ENCODE data around the gene EDARADD. TPM values are rescaled to one million over a fixed set of nuclear protein-coding genes. Genes with fewer than 3 reads are reported as not detected.

The EDARADD gene
- total RNA-seq, 1 experiment from 2014 or later = 0.91 TPM

DNA sequence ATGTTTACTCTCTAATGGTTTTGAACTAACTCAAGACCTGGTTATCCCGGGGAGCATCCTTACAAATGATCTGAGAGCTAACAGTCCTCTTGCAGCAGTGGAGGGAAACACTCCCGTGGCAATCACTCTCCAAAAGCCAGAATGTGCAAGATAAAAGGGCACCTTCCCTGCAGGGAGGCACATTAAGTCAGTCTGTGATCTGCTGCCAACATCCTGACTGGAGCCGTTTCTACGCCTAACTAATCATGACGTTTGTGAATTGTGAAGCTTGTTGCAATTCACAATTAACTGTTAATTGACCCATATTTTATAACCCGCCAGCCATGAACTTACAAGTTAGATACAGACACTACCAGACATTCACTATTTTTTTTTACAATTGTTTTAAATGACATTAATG lies 77.6 kb downstream of the EDARADD start:
- Histone ChIP-seq H3K9ac (ENCODE audit: low read length) (no peak overlapping the region), H3K9me2 (replicated peaks; ENCODE audit: low read length) (no peaks in the 10 kb centered on the region), H3F3A (ENCODE audit: low read length, unreplicated experiment) (no peaks in the 10 kb centered on the region), H3K27ac (ENCODE audit: low read length) (no peak overlapping the region), H3K79me2 (ENCODE audit: low read length) (no peaks in the 10 kb centered on the region), H3K36me3 (ENCODE audit: low read depth, low read length) (no peaks in the 10 kb centered on the region), H3K9me3 (ENCODE audit: low read length) (no peaks in the 10 kb centered on the region), H4K20me1 (ENCODE audit: low read length) (no peaks in the 10 kb centered on the region), H3K4me2 (ENCODE audit: low read length) (no peak overlapping the region), H3K4me3 (ENCODE audit: low read length) (no peak overlapping the region), H2AFZ (ENCODE audit: low read length) (no peak overlapping the region), H3K27me3 (ENCODE audit: low read length) (no peaks in the 10 kb centered on the region), H3K4me1 (ENCODE audit: insufficient read depth, low read length) (no peaks in the 10 kb centered on the region)
- intact Hi-C loops (cut with micrococcal nuclease) = no loop called here
- ChIA-PET CTCF (no interaction called here), POLR2A (ENCODE audit: unreplicated experiment) (no interaction called here)
- BruUV-seq (replicated peaks) = no TSS peak
- TF ChIP-seq CTCF (conservative IDR thresholded peaks at IDR 0.05; ENCODE audit: low read depth, low read length) (no peak), EZH2 (IDR thresholded peaks at IDR 0.05; ENCODE audit: low read length, unreplicated experiment) (no peak), EZH2phosphoT487 (IDR thresholded peaks at IDR 0.05; ENCODE audit: borderline replicate concordance, low read length) (no peak)
- ATAC-seq = no peak
- no peak for DNase-seq

DNA sequence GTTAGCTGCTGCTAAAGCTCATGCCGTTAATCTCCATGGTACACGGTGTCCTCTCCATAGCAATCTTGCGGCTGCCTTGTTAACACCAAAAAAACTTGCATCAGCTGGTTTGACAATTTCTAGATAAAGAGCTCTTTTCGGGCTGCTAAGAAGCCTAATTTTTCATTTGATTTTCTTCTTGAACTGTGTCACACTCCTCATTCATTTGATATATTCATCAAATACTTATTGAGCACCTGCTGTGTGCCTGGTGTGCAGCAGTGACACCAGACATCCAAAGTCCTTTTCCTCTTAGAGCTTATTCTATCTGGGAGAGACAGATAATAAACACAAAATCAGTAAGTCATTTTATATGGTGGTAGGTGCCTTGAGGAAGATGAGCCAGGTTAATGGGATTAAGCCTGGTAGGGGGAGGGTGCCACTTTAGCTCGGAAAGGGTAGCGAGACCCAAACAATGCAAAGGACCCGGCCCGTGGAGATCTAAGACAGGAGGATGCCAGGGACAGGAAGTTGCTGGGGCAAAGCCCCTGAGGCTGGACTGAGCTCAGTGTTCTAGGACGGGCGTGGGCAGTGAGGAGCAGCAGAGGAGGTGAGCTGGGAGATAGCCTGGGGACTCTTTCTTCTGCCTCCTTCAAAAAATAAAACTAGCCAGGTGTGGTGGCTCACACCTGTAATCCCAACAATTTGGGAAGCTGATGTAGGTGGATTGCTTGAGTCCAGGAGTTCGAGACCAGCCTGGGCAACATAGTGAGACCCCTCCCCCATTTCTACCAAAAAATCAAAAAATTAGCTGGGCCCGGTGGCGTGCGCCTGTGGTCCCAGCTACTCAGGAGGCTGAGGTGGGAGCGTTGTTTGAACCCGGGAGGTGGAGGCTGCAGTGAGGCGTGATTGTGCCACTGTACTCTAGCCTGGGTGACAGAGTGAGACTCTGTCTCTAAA lies 79.0 kb downstream of the EDARADD start:
- ChIA-PET CTCF (no interaction called here), POLR2A (ENCODE audit: unreplicated experiment) (no interaction called here)
- no peak for ATAC-seq
- DNase-seq = no peak
- no peaks in the 10 kb centered on the region for H3K9me2 ChIP-seq (replicated peaks; ENCODE audit: low read length)
- no peak overlapping the region for H3K4me2 ChIP-seq (ENCODE audit: low read length)
- no peaks in the 10 kb centered on the region for H3K9me3 ChIP-seq (ENCODE audit: low read length)
- H3K9ac ChIP-seq (ENCODE audit: low read length) = no peak overlapping the region
- H3K27ac ChIP-seq (ENCODE audit: low read length) = no peak overlapping the region
- intact Hi-C loops (cut with micrococcal nuclease) = no loop called here
- no peak overlapping the region for H3K4me3 ChIP-seq (ENCODE audit: low read length)
- H3K79me2 ChIP-seq (ENCODE audit: low read length) = no peaks in the 10 kb centered on the region
- no peak overlapping the region for H2AFZ ChIP-seq (ENCODE audit: low read length)
- BruUV-seq (replicated peaks) = no TSS peak
- H3K27me3 ChIP-seq (ENCODE audit: low read length) = no peaks in the 10 kb centered on the region
- TF ChIP-seq EZH2 (IDR thresholded peaks at IDR 0.05; ENCODE audit: low read length, unreplicated experiment) = no peak
- no peak for TF ChIP-seq EZH2phosphoT487 (IDR thresholded peaks at IDR 0.05; ENCODE audit: borderline replicate concordance, low read length)
- TF ChIP-seq CTCF (conservative IDR thresholded peaks at IDR 0.05; ENCODE audit: low read depth, low read length) = no peak
- no peaks in the 10 kb centered on the region for H3F3A ChIP-seq (ENCODE audit: low read length, unreplicated experiment)
- no peaks in the 10 kb centered on the region for H3K36me3 ChIP-seq (ENCODE audit: low read depth, low read length)
- H3K4me1 ChIP-seq (ENCODE audit: insufficient read depth, low read length) = no peaks in the 10 kb centered on the region
- no peaks in the 10 kb centered on the region for H4K20me1 ChIP-seq (ENCODE audit: low read length)

- H4K20me1 ChIP-seq (ENCODE audit: low read length) = no peaks in the 10 kb centered on the region
- no peak overlapping the region for H3K9ac ChIP-seq (ENCODE audit: low read length)
- no peak for TF ChIP-seq EZH2 (IDR thresholded peaks at IDR 0.05; ENCODE audit: low read length, unreplicated experiment)
- no peak for TF ChIP-seq EZH2phosphoT487 (IDR thresholded peaks at IDR 0.05; ENCODE audit: borderline replicate concordance, low read length)
- TF ChIP-seq CTCF (conservative IDR thresholded peaks at IDR 0.05; ENCODE audit: low read depth, low read length) = no peak
- H2AFZ ChIP-seq (ENCODE audit: low read length) = no peak overlapping the region
- no peaks in the 10 kb centered on the region for H3K9me3 ChIP-seq (ENCODE audit: low read length)
- H3K27ac ChIP-seq (ENCODE audit: low read length) = no peak overlapping the region
- no peaks in the 10 kb centered on the region for H3K9me2 ChIP-seq (replicated peaks; ENCODE audit: low read length)
- no peaks in the 10 kb centered on the region for H3F3A ChIP-seq (ENCODE audit: low read length, unreplicated experiment)
- no peak for DNase-seq
- no peak overlapping the region for H3K4me3 ChIP-seq (ENCODE audit: low read length)
- H3K36me3 ChIP-seq (ENCODE audit: low read depth, low read length) = no peaks in the 10 kb centered on the region
- intact Hi-C loops (cut with micrococcal nuclease) = no loop called here
- CTCF ChIA-PET = no interaction called here
- no TSS peak for BruUV-seq (replicated peaks)
- H3K27me3 ChIP-seq (ENCODE audit: low read length) = no peaks in the 10 kb centered on the region
- H3K79me2 ChIP-seq (ENCODE audit: low read length) = no peaks in the 10 kb centered on the region
- no peaks in the 10 kb centered on the region for H3K4me1 ChIP-seq (ENCODE audit: insufficient read depth, low read length)
- H3K4me2 ChIP-seq (ENCODE audit: low read length) = no peak overlapping the region
- POLR2A ChIA-PET (ENCODE audit: unreplicated experiment) = no interaction called here
- ATAC-seq = no peak
These were observed 81.9 kb downstream of the EDARADD start for GRCh38 chr1:236476019-236476418.

Measured in PC-3 (cell line).